AG09319 (cell line): ENCODE data around the gene GAR1.

ENCODE experiments used
- DNase-seq: peaks from one replicate; pipeline ENCODE4 v3.0.0-alpha.2; 2010; ENCODE audit warnings: low read depth; ENCODE audit errors: extremely low read depth
- TF ChIP-seq, protein P1 (sequence below): IDR thresholded peaks from 2 replicates; pipeline ENCODE4 v1.5.1; 2011; ENCODE audit warnings: low read depth, mild to moderate bottlenecking, inconsistent platforms, low read length, moderate library complexity

GAR1 gene

DNA sequence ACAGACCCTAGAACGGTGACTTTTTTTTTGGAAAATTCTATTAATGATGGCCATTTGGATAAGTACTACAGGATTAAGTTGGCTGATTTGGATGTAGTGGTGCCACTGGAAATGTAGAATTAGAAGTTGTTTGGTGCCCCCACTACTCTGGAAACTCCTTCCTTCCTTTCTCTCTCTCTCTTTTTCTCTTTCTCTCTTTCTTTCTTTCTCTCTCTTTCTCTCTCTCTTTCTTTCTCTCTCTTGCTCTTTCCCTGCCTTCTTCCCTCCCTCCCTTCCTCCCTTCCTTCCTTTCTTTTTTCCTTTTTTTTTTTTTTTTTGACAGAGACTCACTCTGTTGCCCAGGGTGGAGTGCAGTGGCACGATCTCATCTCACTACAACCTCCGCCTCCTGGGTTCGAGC is 2.7 kb downstream of the GAR1 start:
- TF ChIP-seq, protein P1, sequence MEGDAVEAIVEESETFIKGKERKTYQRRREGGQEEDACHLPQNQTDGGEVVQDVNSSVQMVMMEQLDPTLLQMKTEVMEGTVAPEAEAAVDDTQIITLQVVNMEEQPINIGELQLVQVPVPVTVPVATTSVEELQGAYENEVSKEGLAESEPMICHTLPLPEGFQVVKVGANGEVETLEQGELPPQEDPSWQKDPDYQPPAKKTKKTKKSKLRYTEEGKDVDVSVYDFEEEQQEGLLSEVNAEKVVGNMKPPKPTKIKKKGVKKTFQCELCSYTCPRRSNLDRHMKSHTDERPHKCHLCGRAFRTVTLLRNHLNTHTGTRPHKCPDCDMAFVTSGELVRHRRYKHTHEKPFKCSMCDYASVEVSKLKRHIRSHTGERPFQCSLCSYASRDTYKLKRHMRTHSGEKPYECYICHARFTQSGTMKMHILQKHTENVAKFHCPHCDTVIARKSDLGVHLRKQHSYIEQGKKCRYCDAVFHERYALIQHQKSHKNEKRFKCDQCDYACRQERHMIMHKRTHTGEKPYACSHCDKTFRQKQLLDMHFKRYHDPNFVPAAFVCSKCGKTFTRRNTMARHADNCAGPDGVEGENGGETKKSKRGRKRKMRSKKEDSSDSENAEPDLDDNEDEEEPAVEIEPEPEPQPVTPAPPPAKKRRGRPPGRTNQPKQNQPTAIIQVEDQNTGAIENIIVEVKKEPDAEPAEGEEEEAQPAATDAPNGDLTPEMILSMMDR = no peak

GRCh38 chr4:109820563-109820962 is 5.0 kb downstream of the GAR1 start:
- DNase-seq = no peak
- TF ChIP-seq, protein P1 = no peak

More for the DNA sequence above, 2.7 kb downstream of the GAR1 start:
- DNase-seq = no peak

- TF ChIP-seq, protein P1 = no peak
- no peak for DNase-seq
Measured at GRCh38 chr4:109821185-109821584, 5.6 kb downstream of the GAR1 start.

DNA sequence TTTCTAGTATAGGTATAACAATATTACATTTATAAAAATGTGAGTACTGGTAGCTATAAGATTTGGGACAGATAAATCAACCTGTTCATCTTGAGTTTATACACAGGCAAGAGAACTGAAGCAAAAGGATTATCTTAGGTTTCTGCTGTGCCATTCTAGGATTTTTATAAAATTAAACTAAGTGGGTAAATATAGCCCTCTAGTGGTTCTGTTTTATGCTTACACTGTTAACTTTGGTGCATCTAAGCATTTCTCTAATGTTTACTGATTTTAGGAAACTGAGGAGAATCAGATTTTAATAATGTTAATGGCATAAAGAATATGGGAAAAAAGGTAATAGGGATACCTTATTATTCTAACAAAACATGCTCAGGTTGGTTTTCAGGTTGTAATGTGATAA is 11.2 kb downstream of the GAR1 start:
- DNase-seq = no peak

DNA sequence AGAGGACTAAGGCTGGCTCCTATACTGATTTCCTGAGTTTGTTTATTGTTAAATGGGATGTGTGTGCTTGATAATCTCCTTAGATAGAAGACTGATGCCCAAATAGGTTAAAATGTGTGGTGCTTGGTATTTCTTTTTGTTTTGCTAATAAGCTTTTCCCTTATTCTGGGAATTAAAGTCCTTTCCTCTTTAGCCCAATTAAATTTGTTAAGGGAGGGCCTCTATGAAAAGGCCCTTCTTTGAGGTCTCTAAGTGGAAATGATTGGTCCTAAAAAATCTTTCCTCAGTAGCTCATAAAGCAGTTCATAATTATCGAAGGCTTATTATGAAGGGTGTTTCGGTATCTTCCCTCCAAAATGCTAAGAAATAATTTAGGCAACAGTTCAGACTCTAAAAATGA is 12.1 kb downstream of the GAR1 start, which contains the start of gene RRH:
Gene RRH (plus strand): TSS at position 301 of the 400 bp plus-strand sequence. CDS start 56 bp downstream, at position 357.
- TF ChIP-seq, protein P1 = no peak
- no peak for DNase-seq

More for the DNA sequence above, 11.2 kb downstream of the GAR1 start:
- TF ChIP-seq, protein P1 = peak; percentile 56

GRCh38 chr4:109833756-109834155 is 18.2 kb downstream of the GAR1 start:
- TF ChIP-seq, protein P1 = no peak
- no peak for DNase-seq

DNA sequence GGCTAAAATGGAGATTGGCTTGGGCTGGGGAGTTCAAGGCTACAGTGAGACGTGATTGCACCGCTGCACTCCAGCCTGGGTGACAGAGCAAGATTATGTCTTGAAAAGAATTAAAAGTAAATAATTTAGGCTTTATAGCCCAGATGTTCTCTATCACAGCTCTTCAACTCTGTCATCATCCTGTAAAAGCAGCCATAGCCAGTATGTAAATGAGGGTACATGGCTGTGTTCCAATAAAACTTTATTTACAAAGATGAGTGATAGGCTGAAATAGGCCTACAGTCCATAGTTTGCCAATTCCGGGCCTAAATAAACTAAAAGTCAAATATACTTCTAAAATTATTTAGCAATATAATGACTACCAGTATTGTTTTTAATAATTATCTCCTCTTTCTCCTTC is 21.4 kb downstream of the GAR1 start:
- no peak for DNase-seq
- TF ChIP-seq, protein P1 = no peak
